ENCODE data around the gene MED15.
"Not testable (repeated sequence)": the region's sequence is repeated elsewhere in the genome, so short reads cannot be mapped to it uniquely, and the experiment has no call there.

MED15 gene

DNA sequence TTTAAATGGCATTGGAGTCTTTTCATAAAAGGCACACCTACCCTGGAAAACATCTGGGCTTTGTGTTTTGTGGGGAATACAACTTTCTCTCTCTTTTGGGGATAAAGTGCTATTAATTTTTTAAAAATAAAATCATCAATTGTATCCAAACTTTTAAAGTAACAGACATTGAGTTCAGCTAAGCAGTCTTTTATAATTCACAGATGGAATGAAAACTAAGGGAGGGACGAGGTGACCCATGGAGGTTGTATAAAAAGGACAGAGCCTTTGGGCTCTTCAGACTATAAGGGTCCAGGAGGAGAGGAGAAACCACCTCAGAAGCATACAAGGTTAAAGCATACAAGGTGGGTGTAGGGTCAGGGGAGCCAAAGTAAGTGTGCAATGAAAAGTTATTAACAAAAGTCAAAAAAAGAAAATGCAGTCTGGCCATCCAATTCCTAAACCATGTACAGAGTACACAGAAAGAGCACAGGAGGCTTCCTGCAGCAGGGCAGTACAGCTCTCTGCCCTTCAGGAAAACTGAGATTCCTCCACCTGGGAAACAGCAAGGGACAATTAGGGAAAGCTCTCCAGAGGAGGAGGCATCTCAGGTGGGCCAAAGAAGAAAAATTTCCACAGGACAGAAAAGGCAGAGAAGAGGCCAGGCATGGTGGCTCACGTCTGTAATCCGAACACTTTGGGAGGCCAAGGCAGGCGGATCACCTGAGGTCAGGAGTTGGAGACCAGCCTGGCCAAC lies 22.3 kb upstream of the MED15 start:
- DNase-seq: no peak

DNA sequence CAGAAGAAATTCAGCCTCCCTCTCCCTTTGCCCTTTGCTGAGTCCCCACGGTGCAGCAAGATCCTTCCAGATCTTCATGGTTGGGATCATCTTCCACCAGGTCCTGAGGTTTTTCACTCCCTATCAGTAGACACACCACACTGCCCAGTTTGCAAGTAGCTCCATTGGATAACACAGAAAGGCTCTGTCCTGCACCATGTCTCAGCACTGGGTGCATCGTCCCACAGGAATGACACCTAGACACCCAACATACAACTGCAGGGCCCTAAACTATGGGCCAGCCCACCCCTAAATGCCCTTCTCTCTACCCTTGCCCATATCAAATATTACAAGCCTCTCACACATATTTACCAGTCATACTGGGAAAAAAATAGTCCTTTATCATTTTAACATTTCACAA lies 21.2 kb upstream of the MED15 start:
- DNase-seq: no peak

DNA sequence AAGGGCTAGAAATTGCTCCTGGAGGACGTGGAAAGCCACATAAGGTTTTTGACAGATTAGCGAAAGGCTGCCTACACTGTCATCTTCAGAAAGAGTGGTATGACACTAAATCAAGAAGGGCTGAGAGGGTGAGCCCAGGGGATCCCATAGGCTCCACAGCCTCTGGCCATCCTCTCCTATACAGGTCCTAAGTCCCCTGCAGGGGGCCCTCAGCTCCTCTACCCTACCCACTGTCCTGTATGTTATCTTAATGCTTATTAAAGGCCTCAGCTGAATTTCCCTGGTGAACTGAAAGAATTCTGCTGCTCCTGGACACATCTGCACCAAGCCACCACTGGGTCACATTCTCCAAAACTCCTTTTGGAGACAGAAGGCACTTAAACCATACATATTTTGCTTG lies 19.7 kb upstream of the MED15 start:
- DNase-seq: no peak

DNA sequence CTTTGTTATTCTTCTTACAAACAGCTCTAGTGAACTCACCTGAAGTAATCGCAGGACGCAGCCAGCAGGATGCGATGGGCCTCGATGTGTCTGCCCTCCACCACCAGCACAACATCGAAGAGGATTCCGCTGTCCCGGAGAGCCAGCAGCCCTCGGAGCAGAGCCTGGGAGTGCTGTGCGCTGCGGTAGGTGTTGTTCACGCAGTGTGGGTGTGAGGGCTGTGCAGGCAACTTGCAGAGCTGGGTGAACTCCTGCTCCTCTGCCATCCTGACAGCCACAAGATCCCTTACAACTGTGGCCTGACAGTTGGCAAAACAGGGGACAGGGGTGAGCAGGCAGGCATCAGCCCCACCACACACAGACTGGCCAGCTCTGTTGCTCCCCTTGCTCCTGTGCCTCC lies 18.5 kb upstream of the MED15 start:
- DNase-seq: no peak

DNA sequence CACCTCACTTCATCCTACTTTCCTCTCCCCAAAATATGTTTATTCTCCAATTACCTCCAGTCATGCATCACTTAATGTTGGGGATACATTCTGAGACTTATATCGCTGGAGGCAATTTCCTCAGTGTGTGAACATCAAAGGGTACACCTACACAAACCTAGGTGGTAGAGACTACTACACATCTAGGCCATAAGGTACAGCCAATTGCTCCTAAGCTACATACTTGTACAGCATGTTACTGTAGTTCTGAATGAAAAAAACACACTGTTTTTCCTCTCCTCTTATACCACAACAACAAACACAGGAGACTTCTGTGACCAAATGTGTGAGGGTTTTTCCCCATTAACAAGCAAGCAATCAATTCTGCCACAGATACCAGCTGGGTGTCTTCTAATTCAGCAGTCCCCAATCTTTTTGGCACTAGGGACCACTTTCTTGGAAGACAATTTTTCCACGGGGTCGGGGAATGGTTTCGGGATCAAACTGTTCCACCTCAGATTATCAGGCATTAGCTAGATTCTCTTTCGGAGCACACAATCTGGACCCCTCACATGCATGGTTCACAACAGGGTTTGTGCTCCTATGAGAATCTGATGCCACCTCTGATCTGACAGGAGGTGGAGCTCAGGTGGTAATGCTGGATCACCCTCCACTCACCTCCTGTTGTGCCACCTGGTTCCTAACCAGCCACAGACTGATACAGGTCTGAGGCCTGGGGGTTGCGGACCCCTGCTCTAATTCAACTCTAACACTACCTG lies 17.0 kb upstream of the MED15 start:
- no peak for DNase-seq

DNA sequence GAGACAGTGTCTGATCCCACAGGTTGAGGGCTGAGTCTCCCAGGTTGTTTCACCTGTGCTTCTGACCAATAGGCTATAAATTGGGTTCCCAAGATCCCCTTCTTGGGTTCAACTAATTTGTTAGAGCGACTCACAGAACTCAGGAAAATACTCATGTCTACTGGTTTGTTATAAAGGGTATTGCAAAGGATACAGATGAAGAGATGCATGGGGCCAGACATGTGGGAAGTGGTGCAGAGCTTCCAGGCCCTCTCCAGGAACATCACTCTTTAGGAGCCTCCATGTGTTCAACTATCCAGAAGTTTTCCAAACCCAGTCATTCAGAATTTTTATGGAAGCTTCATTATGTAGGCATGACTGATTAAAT lies 16.5 kb upstream of the MED15 start:
- no peak for DNase-seq

DNA sequence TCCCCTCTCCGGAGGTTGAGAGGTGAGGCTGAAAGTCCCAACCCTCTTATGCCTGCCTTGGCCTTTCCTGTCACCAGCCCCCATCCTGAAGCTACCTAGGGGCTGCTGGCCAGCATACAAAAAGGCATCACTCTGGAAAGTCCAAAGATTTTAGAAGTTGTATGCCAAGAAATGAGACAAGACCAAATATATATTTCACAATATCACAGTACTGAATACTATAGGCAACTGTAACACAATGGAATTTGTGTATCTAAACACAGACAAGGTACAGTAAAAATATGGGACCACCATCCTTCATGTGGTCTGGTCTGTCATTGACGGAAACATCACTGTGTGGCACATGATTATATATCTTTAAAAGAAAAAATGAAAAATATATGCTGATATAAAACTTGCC lies 16.1 kb upstream of the MED15 start:
- no peak for DNase-seq

DNA sequence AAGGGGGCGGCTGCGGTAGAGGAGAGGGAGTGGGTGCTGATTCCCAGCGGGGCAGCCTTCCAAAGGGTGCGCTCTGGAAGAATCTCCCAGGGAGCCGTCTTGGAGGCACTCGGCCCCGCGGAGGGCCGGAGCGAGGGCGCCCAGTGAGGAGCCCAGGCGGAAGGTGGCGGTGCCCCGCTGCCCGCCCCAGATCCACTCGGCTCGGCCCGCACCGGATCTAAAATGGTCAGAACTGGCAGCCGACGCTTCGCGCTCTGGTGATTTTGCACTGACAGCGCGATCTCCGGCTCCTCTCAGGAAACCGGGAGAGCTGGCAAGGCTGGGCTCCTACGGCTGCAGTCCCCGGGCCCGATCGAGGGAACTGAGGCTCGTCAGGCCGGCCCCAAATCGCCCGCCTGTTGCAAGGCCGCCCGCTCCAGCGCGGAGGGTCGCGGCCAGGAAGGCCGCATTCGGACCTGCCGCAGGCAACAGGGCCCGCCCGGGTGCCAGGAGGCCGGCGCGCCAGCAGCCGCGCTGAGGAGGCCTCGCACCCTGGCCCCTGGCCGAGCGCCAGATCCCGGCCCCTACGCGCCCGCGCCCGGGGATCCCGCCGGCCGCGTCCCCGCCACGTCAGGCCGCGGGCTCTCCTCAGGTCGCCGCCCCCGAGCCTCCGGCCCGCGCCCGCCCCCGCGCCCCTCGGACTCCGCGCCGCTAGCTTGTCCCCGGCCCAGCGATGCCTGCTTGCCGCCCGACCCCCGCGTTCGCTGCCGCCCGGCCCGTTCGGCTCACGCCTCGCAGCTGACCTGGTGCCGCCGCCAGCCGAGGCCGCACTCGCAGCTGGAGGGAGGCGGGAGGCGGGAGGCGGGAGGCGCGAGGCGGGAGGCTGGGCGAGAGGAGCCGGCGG lies 12.2 kb upstream of the MED15 start, which contains the start of gene KLHL22:
Gene KLHL22 (minus strand): TSS at position 818 of the 883 bp plus-strand sequence. CDS start 6,584 bp downstream, outside the sequence.
- peak; percentile 38 to 67 for DNase-seq

DNA sequence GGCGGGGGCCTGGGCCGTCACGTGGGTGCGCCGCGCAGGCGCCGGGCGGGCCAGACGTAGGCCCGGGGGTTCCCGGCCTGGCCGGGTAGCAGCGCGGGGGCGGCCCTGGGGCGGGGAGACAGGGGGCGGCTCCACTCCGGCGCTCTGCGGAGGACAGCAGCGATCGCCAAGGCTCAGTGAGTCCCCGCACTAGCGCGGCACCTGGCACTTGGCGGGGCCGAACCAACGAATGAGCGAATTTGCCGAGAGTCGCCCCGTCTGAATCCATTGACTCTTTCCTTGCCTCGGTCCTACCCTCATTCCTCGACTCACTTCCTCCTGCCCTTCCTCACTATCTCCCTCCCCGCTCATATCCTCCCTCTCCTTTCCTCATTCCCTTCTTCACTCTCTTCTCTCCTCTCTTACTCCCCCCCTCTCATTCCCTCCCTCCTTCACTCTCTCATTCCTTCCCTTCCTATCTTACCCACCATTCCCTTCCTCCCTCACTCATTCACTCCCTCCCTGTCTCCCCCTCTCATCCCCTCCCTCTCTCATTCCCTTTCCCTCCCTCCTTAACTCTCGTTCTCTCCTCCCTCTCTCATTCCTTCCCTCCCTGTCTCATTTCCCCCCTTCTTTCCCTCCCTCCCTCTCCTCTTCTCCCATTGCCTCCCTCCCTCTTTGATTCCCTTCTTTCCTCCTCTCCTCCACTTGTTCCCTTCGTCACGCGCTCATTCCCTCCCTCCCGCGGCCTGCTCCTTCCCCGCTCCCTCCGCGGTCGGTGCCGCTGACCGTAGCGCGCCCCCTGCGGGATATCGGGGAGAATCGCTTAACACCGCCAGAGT lies 11.3 kb upstream of the MED15 start:
- DNase-seq: peak; percentile 74 to 89

DNA sequence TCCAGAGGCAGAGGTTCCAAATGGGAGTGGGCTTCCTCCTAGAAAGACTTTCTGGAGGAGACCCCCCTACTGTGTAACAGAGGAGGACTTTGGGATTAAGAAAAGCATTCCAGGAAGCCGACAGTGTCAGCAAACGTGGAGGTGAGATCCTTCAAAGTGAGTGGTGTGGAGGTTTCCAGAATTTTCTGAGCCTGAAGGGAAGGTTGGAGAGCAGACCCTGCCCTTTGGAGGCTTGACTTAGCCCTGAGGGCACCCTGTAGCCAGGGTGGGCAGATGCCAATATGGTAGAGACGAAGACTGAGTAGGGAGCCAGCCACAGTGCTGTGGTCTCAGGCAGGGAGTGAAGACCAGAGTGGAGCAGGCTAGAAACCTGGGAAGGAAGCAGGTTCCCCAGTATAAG lies 10.0 kb upstream of the MED15 start:
- DNase-seq: no peak

DNA sequence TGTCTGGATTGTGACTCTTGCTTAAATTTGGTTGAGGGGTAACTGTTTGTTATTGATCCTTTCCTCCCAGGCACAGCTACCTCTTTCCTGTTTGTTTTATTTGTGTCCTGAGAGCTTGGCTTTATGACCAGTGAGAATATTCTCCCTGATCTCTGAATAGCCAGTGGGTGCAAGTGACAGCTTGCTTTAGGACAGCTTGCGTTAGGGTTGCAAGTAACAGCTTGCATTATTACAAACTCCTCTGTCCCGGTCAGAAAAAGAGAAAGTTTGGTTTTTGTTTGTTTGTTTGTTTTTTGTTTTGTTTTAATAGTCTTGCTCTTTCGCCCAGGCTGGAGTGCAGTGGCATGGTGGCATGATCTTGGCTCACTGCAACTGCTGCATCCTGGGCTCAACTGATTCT lies 8.5 kb upstream of the MED15 start:
- no peak for DNase-seq

DNA sequence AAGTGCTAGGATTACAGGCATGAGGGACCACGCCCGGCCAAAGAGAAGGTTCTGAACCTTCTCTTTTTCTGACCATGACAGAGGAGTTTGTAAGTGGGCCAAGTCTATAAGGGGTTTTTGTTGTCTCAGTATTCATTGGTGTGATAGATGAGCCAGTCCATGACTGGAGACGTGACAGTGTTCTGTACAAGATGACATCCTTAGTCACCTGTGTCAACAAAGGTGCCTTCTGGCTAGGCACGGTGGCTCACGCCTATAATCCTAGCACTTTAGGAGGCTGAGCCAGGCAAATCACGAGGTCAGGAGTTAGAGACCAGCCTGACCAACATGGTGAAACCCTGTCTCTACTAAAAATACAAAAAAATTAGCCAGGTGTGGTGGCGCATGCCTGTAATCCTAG lies 7.6 kb upstream of the MED15 start:
- no peak for DNase-seq

DNA sequence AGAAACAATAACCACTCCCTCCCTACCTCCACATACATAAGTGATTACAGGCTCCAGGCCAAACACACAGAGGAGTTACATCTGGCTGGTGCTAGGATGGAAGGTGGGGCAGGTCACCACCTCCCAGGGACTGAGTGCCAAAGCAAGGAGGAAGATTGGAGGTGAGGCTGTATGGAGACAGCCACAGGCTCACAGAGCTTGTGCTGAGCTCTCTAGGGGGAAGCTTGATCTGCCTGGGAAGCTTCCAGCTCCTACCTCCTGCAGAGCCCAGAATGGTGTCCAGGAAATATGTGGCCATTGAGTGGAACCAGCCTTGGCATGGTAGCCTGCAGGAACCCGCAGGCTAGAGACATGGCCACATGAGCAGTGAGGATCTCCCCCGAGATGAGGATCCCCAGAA lies 3.6 kb upstream of the MED15 start:
- no peak for DNase-seq

DNA sequence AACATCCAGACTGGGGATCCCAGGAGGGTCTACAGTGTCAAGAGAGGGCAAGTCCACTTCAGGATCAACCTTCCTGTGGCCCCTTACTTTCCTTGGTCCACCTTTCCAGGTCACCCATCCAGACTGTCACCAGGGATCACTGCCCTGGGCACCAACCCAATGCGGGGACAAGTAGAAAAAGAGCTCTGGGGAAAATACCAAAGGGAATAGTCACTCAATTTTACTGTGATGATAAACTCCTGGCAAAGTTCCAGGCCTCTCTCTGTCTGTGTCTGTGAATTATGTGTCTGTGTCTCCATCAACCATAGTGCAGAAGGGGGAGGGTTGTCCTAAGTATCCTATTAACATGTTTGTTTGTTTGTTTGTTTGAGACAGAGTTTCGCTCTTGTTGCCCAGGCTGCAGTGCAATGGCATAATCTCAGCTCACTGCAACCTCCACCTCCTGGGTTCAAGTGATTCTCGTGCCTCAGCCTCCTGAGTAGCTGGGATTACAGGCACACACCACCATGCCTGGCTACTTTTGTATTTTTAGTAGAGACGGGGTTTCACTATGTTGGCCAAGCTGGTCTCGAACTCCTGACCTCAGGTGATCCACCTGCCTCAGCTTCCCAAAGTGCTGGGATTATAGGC lies 3.0 kb upstream of the MED15 start:
- DNase-seq: not testable (repeated sequence)

DNA sequence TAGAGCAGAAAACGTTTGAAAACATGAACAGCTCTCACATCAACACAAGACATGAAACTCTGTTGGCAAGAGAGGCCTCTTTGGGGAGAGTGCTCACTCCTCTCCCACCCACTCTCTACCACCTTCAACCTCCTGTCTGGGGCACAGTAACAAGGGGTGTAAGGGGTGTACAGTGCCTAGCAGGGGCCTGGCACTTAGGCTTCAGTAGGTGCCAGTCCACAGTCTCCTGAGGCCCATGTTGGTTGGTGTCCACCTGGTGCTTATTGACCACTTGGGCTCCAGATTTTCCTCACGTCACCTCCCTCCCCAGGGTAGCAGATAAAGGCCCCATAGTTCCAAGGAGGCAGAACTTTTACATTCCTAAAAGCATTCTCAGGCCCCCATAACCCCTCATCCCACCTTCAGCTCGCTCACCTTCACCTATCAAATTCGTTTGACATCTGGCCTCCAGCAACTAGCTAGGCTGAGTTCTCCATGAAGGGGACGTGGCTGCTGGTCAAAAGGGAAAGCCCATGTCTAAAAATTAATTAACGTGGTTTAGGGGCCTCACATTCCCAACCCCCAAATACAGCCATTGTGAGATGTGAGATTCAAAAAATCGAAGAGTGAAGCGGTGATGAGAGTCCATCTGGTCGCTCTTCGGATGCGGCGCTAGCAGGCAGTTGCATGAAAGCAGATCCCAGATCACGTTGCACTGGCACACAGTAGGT lies 712 bp upstream of the MED15 start:
- no peak for DNase-seq

DNA sequence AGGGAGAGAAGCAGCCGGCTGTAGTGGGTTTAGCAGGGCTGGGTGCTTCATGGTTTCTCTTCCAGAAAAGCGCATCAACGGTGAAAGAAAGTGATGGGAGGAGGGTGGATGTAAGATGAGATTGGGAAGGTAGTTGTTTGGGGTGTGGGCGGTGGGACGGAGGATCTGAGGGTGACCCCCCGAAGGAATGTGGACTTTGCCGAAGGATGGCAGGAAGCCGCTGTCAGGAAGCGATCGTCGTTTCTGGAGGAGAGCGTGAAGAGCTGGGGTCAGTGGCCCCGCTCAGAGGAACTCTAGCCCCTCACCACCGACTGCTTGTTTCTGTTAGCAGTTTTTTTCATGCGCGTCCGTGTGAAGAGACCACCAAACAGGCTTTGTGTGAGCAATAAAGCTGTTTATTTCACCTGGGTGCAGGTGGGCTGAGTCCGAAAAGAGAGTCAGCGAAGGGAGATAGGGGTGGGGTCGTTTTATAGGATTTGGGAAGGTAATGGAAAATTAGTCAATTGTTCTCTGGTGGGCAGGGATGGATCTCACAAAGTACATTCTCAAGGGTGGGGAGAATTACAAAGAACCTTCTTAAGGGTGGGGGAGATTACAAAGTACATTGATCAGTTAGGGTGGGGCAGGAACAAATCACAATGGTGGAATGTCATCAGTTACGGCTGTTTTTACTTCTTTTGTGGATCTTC lies 801 bp downstream of the MED15 start:
- DNase-seq: not testable (repeated sequence)

DNA sequence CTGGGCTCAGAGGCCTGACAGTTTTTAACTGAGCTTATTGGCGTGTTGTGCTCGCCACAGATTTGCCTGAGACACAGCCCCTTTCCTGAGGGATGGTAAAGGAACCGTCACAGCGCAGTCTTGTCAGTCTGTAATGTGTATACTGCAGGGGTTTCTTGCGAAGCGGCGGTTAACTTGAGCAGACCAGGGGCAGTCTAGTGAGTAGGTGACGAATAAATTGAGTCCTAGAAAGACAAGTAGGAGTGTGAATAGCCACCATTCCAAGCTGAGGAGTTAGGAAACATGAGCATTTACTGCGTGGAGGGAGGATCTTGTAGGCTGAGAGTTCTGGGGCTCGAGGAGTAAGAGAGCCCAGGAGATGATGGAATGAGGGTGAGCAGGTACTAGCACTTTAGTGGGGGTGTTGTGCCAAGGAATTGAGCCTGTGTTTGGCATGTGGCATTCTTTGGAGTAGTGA lies 1.4 kb downstream of the MED15 start:
- DNase-seq: no peak

DNA sequence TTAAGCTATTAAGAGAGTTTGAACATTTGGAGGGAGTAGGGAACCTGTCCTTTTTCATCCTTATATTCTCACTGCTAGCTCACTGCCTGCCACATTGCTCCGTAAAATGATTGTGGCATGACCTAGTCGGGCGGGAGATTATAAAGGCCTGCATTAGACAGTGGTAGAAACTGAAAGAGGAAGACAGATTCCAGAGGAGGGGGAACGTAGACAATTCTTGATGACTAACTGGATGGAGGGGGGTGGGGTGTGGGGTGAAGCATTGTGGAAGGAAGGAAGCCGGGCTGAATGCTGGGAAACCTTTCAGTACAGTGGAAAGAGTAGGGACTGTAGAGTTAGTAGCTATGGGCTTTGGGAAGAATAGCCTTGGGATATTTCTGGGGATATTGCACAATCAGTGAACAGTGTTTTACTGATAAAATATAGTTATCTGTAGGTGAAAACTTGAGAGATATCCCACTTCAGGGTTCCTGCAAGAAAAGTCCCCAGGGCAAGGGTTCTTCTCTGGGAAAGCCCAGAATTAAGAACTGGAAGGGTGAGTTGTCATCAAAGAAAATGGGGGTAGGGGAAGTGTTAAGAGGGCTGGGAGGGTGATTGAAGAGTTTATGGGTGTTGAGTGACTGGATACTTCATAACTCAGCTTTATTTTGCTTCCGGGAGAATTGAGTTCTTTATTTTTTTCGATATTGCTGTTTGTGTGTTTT lies 2.1 kb downstream of the MED15 start:
- no peak for DNase-seq

DNA sequence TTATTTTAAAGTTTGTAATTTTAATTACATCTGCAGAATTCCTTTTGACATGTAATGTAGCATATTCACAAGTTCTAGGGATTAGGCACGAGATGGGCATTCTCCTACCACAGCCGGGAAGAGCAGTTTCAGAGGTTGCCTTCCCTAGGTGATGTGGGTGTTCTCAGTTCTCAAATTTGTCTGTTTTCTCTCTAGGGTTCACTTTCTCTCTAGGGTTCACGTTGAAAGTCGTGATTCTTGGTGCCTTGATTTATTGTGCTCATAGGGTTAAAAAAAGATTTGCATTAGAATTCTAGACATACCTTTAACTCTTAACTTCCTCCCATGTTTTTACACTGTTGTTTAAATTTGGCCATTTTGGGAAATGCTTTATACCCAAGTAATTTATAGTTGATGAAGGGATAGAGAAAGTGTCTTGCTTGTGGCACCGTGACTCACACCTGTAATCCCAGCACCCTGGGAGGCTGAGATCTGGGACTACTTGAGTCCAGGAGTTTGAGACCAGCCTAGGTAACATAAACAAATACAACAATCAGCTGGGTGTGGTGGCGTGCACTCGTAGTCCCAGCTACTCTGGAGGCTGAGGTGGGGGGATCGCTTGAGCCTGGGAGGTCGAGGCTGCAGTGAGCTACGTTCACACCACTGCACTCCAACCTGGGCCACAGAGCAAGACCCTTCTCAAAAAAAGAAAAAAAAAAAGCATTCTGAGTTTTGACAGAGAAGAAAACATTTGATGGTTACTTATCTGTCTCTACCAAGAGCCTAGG lies 3.6 kb downstream of the MED15 start:
- DNase-seq: no peak
